AG09309 (cell line): ENCODE data around the gene NKX2-2.

Experiments used
- DNase-seq: peaks from one replicate; pipeline ENCODE4 v3.0.0-alpha.2; 2010; ENCODE audit warnings: low read depth
- H3K4me3 ChIP-seq: 2 replicates; pipeline ENCODE4 v1.5.1; 2011; ENCODE audit warnings: mild to moderate bottlenecking, low read depth, low read length, moderate library complexity; ENCODE audit not compliant: control insufficient read depth
- TF ChIP-seq, protein P1 (sequence below): IDR thresholded peaks from 2 replicates; pipeline ENCODE4 v1.5.1; 2011; ENCODE audit warnings: mild to moderate bottlenecking, low read depth, low read length, inconsistent platforms; ENCODE audit not compliant: insufficient read depth, control insufficient read depth; ENCODE audit errors: missing control alignments

Gene NKX2-2

DNA sequence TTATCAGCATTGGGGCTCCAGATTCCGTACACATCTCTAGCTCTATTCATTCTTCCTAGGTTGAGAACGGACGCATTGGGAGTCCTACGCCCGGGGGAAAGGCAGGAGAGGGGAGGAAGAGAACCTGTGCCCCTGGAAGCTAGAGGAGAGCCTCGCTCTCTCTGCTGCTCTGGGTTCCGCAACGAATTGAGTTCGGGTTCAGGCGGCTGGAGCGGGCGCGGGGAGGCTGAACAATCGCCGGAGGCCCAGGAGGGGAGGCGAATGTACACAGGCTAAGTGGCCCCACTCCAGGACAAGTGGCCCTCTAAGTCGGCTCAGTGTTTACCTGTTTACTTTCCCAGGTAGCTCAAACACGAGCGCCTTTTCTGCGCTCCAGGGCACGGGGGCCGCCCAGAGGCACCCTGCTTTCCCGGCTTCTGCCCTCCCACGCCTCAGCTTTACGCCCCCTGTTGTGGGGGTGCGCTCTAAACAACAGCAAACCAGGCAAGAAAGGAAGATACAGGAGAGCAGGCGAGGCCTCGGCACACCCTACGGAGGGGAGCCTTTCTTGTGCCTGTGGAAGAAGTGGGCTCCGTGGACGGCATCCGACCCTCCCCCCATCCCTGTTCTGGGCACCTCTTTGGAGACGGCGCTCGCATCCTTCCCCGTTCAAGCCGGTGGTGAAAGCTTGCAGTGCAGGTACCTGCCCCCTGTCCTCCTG lies 4.6 kb upstream of the NKX2-2 start:
- no peak for DNase-seq
- H3K4me3 ChIP-seq = no peak overlapping the region
- TF ChIP-seq, protein P1, sequence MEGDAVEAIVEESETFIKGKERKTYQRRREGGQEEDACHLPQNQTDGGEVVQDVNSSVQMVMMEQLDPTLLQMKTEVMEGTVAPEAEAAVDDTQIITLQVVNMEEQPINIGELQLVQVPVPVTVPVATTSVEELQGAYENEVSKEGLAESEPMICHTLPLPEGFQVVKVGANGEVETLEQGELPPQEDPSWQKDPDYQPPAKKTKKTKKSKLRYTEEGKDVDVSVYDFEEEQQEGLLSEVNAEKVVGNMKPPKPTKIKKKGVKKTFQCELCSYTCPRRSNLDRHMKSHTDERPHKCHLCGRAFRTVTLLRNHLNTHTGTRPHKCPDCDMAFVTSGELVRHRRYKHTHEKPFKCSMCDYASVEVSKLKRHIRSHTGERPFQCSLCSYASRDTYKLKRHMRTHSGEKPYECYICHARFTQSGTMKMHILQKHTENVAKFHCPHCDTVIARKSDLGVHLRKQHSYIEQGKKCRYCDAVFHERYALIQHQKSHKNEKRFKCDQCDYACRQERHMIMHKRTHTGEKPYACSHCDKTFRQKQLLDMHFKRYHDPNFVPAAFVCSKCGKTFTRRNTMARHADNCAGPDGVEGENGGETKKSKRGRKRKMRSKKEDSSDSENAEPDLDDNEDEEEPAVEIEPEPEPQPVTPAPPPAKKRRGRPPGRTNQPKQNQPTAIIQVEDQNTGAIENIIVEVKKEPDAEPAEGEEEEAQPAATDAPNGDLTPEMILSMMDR = no peak

DNA sequence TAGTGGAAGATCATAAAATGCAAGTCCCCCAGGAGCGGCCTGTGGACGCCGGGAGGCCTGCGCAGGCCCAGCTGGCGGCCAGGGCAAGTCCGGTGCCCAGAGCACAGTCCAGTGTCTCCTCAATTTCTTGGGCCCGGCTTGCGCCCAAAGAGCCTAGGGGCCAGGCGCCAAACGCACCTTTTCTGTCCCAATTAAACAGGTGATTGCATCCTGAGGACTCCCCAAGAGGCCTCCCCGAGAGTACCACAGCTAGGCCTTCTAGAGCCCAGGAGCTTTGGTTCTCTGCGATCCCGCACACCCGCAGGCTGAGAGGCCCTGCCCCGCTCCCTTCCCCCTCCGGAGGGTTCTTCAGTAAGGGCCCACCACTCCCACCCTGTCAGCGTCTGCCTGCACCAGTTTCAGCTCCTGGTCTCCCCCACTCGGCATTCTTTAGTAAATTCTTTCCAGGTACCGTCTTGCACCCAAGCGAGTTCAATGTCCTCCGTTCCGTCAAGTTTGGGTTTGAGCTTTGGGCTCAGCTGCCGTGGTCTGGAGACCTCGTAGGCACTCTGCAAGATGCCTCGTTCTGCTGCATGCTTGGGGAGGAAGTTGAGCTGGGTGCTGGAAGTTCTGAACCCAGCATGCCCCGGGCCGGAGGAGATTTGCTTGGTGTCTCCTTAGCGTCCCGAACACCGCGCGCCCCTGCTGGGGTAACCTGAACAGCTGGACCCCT lies 3.9 kb upstream of the NKX2-2 start:
- TF ChIP-seq, protein P1 = no peak
- DNase-seq = no peak
- no peak overlapping the region for H3K4me3 ChIP-seq

DNA sequence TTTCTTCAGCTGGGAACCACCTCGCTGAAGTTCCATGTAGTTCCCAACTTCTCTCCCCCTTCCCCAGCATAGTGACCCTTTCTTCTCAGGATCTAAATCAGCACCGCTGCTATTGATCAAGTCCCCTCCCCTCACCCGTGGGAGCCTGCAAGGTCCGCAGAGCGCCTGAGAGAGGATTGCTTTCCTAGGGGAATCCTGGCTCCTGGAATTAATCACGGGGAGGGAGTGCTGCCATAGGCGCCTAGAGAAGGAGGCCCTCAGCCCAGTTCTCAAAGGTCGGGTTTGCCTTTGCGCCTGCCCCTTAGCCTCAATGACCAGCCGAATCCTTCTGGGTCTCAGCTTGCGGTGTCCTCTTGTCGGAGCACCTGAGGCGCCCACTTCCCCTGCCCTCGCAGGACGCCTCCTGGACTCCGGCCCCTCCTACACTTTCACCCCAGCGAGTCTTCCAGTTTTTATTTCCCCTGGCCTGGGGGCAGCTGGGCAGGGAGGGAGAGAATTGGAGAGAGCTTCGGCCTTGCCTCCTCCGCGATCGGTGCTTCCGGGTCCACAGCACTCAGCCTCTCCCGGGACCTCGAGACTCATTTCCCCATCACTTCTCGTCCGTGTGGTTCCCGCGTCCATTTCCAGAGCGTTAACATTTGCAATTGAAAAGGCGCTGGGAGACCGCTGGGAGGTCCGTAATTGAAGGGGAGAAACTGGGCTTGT lies 3.1 kb upstream of the NKX2-2 start:
- TF ChIP-seq, protein P1 = no peak
- H3K4me3 ChIP-seq = no peak overlapping the region
- DNase-seq = no peak

DNA sequence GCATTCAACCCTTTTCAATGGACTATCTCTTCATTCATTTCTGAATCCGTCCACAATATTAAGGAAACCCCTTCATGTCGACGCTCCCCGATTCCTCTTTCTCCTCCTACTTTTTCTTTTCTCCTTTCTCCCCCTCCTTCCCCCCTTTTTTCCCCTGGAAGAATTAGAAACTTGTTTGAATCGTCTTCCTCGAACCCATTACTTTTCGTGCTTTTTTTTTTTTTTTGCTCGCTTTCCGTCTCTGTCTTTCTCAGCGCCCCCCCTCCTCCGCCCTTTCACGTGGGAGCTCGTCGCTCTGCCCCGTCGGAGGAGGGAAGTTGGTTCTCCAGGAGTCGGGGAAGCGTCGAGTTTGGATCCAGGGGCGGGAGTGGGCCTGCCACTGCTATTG lies 2.3 kb upstream of the NKX2-2 start:
- TF ChIP-seq, protein P1 = no peak
- DNase-seq = no peak
- H3K4me3 ChIP-seq = no peak overlapping the region

DNA sequence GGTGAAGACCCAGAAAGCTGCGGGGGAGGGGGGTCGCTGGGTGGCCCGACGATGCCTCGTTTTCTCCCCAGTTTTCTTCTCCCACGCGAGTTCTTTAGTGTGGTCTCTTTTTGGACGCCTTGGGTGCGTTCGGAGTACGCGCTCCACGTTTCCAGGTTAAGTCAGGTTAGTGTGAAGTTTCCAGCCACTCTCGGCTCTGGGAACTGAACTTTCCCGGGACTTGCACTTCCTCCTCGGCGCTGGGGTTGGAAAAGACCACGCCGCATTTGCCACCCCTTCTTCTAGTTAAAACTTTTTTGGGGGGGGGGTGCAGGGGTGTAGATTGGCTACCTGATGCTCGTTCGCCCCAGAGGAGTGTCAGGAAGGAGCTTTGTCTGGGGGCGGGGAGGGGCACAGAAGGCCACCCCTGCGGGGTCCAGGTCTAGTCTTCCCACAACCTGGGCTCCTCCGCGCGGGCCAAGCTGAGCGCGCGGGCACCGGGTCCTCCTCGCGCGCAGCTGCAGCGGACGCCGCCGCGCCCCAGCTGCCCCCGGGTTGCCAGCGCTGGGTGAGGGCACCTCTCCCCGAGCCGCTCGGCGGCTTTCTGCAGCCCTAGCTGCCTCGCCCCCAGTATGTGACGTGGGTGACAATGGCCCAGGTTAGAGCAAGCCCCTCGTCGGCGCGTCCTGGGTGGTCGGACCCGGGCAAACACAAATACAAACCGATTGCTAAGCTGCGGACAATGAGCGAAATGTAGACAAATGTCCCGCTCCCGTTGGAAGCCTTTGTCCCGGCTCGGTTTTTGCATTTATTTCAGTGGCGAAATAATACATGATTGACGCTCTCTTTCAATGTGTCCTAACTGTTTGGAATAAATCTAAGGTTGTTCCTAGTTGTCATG lies 1.7 kb upstream of the NKX2-2 start:
- DNase-seq = no peak
- TF ChIP-seq, protein P1 = no peak
- H3K4me3 ChIP-seq = no peak overlapping the region

DNA sequence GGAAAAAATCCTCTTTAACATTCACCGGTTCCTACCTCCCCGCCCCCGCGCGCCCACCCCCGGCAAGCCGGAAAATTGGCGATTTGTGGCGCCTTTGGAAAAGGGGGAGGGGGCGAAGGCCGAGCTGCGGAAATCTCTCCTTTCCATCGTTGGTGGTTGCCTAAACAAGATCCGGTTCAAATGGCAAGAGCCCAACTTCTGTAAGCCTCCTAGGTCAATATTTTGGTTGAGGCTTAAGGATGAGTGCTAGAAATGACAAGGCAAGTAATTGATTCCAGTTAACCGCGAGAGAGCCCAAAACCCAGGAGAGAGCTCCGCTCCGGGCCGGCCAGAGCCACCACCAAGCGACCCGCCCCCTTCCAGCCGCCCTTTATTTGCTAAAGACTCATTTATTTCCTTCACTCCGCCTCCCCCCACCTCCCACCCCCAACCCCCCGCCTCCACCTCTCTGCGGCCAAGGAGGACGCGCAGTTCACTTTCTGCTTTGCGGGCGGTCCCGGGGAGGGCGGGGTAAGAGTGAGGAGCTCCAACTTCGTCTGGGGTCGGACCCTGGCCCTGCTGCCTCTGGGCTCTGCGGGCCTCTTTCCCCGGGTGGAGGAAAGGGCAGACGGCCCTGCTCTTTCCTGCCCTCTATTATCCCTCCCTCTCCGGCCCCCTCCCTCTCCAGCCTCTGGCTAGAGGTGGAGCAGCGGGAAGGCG lies 838 bp upstream of the NKX2-2 start:
- H3K4me3 ChIP-seq = no peak overlapping the region
- DNase-seq = no peak
- TF ChIP-seq, protein P1 = no peak
